ENCODE data around the gene IQCK.
A peak's percentile ranks its signal among the peaks of the same experiment; 100 is the strongest.

IQCK gene

DNA sequence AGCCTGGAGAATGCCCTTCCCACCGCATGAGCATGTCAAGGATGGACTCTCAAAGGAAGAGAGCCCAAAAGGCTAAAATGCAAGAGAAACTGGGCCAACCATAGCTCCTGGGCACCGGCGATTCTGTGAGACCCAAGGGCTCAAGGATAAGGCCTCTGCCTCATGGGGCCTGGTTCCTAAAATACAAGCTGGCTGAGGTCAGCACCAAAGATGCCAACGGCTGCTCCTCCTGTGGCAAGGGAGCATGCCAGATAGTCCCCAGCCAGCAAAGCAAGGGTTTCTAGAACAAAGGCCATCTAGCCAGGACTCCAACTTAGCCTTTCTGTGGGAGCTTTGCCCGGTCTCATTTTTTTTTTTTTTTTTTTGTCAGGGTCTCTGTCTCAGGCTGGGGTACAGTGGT, 146.5 kb downstream of the IQCK start:
- no peak for DNase-seq

DNA sequence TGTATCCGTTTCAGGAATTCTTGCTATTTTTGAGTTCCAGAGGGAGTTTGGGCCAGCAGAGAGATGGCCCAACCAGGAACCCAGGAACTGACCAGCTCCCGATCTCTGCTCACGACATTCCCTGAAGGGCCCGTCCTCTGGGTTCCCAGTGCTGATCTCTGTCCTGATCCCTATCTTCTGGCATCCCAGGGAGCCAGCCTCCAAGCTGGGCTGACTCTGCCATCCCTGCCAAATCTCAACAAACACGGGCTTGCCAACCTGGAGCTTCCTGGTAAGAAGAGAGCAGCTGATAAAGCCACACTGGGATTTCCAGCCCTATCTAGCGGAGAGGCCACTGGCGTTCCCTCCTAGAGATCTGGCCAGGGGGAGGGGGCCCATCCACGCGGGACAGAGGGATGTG, 150.3 kb downstream of the IQCK start:
- DNase-seq: no peak

DNA sequence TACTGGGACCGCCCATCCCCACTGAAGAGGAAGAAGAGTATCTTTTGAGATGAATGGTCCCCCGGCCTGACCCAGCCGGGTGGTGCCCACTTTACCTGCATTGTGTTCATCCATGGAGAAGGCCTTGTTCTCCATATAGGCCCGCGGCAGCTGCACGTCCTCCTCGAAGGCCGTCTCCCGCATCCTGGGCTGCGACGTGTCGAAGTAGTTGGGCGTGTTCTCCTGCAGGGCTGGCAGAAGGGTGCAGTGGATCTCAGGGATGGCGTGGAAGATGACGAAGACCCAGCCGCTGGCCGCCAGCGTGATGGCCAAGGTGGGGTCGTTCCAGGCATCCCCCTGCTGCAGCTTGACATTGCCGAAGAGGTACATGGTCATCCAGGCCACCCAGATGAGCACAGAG, 153.7 kb downstream of the IQCK start:
- no peak for DNase-seq

DNA sequence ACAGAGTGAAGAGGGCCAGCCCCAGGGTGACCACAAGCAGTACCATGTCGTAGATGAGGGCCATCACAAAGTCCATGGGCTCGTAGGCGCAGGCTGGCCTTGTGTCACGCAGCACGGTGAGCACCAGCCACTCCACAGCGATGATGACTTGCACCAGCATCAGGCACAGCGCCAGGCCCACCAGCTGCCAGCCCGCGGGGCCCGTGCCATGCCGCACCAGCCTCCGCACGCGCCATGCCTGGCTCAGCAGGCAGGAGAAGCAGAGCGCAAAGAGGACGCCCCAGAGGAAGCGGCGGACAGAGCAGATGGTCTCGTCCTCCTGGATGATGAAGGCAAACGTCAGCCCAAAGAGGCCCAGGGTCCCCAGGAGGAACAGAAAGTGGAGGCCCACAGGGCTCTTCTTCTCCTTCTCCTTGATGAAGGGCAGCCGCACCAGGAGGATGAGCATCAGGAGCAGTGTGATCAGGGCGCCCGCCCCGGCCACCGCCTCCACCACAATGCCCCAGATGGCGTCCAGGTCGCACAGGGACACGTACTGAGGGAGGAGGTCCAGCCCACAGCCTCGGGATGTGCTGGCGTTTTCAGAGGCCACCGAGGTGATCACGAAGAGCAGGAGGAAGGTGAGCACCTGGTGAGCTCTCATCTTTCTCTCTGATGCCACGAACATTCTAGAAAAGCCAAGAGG, 154.2 kb downstream of the IQCK start:
- no peak for DNase-seq

DNA sequence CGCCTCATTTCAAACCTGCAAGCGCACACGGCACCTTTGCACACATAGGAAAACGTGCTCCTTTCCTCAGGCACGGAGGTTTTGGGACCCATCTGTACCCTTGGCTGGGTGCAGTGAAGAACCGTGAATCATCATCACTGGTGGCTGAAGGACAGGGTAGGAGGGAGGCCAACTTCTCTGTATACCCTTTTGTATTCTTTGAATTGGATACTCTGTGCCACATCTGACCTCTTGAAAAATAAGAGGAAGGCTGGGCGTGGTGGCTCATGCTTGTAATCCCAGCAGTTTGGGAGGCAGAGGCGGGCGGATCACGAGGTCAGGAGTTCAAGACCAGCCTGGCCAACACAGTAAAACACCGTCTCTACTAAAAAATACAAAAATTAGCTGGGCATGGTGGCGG, 154.9 kb downstream of the IQCK start:
- DNase-seq: no peak

DNA sequence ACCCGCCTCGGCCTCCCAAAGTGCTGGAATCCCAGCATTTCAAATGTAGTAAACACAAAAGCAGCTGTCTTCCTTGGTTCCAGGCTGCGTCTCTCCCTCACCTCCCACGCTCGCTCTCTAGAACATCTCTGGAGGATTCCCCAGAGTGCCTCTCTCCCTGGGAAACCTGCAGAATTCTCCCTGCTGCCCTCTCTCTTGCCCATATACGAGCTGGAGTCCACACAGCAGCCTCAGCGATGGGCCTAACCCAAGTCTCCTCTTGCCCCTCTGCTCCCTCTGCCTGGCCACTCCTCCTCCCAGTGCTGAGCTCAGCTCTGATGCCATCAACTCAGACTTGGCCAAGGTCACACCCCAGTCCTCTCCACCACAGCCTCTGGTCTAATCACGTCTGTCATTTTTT, 156.0 kb downstream of the IQCK start:
- DNase-seq: no peak

DNA sequence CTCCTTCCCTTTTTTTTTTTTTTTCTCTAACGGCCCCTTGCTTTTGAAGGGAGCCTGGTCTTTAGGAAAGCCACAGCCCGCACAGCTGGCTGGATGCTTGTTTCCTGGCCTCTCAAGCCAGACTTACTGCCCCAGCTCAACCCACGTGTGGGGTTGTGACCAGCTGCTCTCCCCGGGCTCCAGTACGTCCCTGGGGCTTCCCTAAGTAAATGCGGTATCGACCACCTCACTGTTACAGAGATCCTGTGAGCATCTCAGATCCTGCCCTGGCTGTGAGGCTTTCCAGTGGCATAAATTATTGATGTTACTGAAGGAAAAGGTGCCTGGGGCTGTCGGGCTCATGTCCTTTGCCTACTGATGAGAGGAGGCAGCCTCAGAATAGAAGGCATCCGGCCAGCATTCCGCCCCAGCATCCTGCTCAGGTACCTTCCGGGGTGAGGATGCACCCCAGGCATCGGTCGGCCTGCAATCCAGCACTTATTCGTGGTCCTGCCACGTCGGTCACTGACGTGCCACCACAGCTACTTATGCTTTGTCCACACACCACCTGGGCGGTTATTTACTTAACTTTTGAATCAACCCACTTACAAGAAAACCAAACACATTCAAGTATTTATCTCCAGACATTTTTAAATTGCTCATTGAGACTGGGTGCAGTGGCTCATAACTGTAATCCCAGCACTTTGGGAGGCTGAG, 156.9 kb downstream of the IQCK start:
- DNase-seq: no peak

DNA sequence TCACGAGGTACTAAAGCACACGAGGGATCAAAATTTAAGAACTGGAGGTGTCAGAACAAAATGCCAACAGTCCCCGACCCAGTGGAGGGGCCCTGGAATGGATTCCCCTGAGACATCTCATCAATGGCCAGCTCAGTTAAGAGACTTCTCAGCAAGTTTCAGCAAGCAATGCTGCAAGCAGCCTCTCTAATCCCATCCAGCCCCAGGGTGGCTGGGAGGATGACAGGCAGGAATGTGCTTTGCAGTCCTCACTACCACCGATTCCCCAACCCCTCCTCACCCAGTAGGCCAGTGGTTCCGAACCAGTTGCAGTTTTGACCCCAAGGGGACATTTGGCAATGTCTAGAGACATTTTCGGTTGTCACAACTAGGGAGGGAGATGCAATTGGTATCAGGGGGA, 157.8 kb downstream of the IQCK start:
- DNase-seq: no peak

DNA sequence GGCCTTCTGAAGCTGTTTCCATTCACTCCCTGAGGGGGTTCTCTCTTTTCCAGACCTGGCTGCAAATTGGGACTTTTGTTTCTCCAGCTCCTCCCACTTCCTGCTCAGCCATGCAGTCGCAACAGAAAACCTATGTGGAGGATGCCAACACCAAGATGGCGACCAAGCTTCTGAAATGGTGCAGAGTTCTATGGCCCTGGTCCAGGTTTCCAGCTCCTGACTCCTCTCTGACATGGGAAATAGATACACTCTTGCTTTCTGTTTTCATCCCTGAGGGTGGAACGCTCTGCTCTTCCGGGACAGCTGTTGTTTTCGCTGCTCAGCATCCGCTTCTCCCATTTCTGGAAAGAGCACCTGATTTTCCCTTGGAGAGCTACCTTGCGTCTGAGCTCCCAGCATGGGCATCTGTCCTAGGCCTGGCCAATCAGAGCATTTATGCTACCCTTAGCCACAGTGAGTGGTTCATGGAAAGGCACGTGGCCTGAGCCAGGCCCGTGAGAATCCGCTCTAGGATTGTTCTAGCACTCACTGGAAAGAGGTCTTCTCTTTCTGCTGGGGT, 158.5 kb downstream of the IQCK start:
- no peak for DNase-seq

DNA sequence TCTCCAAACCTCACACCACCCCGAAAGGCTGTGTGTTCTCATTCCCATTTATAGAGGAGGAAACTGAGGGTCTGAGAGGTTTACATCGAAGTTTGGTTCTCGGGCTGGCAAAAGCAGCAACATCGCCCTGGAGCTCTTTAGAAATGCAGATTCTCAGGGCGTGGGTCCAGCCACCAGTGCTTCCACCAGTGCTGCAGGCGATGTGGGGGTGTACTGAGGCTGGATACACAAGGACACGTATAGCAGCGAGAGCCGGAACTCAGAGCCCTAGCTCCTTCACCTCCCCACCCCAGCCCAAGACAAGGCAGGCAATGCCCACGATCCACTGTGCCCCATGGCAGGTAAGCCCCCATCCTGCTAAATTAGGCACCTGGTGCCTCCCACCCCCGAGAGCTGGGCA, 160.7 kb downstream of the IQCK start:
- DNase-seq: no peak

DNA sequence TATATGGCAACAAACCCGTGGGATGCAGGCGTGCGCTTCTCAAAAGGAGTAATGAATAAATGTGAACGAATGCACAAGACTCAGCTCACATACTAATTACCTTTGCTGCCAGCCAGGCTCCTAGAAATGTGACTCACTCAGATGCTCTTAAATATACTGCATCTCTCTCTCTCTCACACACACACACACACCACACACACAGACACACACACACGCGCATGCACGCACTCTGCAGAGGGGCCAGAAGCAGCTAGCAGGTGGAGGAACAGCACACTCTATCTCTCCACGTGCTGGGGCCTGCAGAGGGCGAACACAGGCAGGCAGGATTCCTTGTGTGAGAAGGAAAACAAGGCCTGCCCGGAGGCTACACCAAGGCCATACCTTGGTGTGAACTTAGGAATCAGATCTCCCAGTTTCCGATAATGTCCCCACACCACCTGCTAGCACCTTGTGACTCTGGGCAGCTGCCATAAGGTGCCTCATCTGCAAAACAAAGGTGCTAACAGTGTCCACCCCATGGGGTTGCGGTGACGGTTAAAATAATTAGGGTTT, 161.2 kb downstream of the IQCK start:
- DNase-seq: peak; percentile 45

DNA sequence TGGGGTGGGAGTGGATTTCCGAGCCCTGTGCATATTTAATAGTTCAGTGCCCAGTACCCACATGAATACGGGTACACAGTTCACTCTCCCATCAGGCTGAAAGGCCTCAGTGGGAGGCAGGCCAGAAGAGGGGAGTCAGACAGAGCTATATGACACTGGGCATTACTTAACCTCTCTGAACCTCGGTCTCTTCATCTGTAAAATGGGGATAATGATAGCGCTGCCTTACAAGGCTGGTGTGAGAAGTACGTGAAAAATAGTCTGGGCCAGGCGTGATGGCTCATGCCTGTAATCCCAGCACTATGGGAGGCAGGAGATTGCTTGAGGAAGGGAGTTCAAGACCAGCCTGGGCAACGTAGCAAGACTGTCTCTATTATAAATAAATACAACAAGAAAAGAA, 163.0 kb downstream of the IQCK start:
- DNase-seq: no peak

DNA sequence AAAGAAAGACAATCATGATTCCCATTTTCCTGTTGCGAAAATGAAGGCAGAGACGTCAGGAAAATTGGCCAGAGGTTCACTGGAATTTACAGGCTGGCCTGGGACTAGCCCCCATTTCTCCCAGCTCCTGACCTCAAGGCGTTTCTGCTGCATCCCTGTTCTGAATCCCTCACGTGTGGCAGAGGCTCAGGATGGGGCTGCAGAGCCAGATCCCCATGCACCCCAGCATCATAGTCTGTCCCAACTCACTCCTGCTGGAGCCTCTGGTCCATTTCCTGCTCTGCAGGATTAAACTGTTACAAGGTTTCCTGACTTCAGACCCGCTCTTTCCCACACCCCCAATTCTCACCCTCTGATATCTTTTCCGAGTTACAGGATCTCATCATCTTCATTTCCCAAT, 163.7 kb downstream of the IQCK start:
- DNase-seq: no peak

DNA sequence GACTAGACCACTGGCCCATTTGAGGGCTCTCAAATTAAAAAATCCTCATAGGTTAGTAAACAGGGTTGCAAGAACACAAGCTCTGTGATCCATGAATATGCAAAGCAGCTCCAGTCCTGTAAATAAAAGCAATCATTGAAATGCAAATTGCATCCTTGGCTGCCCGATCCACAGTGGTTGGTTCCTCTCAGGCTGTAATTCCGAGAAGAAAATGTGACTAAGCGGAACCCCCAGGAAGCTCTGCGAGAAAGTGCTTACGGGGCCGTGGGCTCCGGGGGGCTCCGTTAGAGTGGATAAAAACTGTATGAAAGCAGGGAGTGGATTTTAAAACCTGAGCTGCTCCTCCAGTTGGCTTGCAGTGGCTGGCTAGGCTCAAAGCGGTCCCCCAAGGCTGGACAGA, 164.1 kb downstream of the IQCK start:
- no peak for DNase-seq

DNA sequence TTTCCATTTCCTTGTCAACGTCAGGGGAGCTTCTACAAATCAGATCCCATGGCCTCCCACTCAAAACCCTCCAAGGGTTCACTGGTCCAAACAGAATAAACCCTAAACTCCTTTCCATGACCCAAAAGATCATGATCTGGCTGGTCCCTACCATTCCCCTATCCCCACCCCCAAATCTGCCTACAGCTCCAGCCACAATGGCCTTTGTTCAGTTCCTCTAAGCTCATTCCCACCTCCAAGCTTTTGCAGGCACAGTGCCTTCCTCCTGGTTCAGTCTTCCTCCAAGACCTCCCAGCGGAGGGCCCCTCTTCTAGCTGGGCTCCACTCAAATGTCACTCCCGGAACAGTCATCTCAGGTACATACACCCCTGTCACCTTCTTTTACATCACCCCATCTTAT, 164.6 kb downstream of the IQCK start:
- no peak for DNase-seq

DNA sequence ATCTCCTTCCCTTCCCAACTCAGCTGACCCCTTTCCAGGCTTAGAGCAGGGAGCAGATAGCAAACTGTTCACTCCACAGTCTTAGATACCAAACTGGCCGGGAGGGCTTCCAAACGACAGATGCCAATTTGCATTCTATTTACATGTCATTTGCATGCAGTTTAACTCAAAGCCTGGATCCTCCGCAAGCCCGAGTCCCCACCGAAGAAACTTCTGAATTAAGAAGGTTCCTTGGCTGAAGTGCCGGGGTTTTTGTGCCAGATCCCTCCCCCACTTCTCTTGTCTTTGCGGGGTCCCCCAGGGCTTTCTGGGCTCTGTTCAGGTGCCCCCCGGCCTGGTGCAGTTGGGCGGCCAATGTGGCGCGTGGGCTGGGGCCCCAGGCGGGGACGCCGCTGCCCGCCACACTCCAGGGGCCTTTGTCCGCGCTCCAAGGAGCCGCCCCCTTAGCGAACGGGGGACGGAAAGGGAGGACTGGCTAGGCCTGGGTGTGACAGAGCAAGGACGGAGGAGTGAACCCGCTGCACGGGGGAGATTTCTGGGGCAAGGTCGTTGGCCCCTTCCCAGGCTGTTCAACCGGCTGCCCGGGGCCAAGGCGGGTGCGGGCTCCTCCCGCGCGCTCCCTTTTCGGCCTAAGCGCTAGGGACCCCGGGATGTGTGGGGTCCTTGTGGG, 165.4 kb downstream of the IQCK start:
- no peak for DNase-seq

DNA sequence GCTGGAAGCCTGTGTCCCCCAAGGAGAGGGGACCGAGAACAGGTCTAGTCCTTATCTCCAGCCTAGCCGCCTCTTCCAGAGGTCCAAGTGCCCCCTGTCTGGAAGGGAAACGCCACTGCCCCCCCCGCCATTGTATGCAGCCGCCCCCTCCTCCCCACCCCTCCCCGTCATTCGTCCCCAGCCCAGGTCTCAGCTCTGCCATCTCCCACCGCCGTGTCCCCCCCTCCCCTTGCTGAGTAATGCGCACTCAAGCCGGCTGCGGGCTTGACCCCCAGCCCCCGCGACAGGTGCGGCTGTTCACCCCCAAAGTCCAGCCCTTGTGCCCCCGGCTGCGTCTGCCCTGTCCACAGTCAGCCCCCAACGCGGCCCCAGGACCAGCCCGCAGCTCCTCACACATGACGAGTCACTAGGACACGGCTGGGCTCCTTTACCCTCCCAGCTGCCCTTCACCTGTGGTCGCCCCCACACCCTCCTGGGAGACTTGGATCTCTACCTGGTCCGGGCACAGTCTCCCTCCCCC, 166.0 kb downstream of the IQCK start:
- no peak for DNase-seq

DNA sequence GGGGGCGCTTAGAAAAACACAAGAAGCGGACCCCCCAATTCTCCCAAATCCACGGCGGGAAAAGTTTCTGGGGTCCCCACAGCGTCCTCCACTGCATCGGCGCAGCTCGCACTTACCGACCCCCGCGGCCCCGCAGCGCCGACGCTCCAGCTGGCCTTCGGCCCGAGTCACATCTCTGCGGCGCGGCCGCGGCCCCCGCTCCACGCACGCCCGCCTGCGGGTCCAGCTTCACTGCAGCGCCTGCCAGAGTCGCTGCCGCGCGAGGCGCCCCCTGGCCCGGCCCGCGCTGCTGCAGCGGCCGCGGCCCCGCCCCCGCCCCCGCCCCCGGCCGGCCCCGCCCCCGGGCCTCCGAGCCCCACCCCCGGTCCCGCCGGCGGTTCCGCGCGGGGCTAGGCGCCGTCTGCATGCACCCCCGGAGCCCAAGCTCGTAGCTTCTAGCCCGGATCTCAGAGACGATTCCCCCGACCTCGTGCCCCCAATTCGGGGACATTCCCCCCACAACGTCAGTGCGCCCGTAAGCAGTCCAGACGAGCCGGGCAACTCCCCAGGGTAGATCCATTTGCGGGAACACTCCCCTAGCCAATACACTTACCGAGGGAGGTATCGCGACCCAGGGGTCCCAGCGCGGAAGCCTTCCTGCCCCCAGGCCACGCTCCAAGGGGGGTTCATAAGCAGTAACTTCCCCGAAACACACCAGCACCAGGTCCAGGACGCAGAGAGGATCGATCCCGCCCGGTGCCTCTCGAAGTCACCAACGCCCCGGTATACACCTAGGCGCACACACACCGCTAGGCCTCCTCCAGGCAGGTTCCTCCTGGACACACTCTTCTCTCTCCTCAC, 166.8 kb downstream of the IQCK start, which contains the start of gene GPRC5B:
GPRC5B (minus strand) TSS at position 238 of the 840 bp plus-strand sequence. CDS start 12,003 bp downstream, outside the sequence.
- peak; percentile 51 for DNase-seq

DNA sequence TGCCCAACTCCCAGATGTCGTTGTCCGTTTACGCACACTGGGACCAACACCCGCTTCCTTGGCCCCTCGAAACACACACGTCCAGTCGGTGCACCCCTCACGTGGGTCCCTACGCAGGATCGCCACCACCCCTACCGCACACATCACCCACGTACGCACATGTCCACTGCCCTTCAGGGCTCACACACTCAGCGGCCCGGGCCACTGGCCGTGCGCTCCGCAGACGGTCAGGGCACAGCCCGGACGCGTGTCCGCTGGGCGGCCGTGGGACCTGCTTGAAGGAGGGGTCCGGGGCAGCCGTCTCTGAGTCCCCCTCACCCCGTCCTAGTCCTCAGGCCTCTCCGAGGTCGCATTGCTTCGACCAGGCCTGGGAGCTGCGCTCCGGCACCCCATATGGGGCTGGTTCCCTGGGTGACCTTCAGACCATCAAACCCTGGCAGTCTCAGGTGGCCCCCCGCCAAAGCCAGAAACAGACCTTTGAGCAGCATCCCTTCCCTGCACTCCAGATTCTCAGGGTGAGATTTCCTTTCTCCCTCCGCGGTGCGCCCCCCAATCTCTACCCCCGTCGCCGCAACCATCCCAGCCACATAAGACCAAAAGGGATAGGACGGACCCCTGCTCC, 167.5 kb downstream of the IQCK start:
- no peak for DNase-seq

DNA sequence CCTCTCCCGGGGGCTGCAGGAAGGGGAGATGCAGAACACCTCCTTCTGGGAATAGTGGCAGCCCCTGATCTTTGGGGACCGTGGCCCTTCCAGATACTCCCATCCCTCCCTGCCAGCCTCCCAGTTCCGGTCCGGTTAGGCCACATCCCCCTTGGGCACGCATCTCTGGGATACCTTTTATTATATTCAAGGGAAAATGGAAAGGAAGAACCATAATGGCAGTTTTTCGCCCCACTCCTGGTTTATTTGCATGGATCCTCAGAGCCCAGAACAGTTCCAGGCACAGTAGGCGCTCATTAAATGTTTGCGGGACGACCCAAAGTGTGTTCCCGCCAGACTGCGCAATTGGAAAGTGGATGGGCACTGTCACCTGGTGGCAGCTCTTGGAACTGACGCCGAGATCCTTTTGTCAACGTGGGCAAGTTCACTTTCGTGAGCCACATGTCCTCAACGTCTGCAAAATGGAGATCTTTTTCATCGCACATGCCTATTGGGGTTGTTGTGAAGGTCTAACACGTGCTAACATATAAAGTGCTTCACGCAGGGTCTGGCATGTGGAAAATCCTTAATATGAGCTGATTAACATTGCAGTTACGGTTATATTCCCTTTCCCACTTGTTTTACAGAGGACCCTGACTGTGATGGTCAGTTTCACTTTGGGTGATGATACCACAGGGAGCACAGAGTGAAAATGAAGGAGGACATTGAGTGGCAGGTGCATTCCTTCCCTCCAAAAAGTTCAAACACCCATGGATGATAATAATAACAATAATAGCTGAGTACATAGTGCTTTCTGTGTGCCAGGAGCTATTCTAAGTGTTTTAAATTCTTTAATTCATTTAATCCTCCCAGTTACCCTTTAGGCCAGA, 168.2 kb downstream of the IQCK start:
- DNase-seq: peak; percentile 59

DNA sequence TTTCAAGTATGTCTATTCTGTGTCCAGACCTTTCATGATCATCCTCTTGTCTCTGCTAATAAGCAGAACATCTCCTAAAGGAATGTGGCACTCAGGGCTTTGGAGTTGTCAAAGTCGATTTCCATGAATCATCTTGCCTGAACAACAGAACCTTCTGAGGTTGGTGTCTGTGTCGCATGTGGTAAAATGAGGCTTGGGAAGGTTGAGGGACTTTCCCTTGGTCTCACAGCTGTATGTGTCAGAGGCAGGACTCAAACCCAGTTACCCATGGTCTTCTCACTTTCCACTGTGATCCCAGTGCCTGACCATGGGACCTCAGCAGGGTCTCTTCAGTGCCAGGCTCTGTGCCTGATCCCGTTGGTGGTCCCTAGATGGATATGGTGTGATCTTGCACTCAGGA, 170.8 kb downstream of the IQCK start:
- no peak for DNase-seq

All from NCI-H1436 (cell line).